22Rv1 (cell line): ENCODE data around the gene SERTAD4.

Source experiments
- CTCF ChIP-seq: fragments of 450-650 bp; IDR thresholded peaks from 2 replicates; pipeline ENCODE4 v1.5.1; 2017; ENCODE audit warnings: mild to moderate bottlenecking
- ZFX ChIP-seq: fragments of 450-650 bp; IDR thresholded peaks from 2 replicates; pipeline ENCODE4 v1.6.1; 2017; ENCODE audit warnings: antibody characterized with exemption, borderline replicate concordance

- TF ChIP-seq CTCF (no peak), ZFX (no peak)
These were observed 15.7 kb downstream of the SERTAD4 start for GRCh38 chr1:210248341-210248740.
